GM15510 (cell line): Measurements from ENCODE around the gene MACROD1.

ENCODE experiments used
- POLR2A ChIP-seq: IDR thresholded peaks from 3 replicates; pipeline ENCODE4 v1.6.1; 2011; ENCODE audit warnings: borderline replicate concordance; ENCODE audit not compliant: insufficient read length; ENCODE audit errors: extremely low read depth

Gene MACROD1

GRCh38 chr11:64038500-64038899 is 127.4 kb downstream of the MACROD1 start:
- TF ChIP-seq POLR2A = no peak

- TF ChIP-seq POLR2A = no peak
These were observed 128.8 kb downstream of the MACROD1 start for GRCh38 chr11:64037027-64037634.

- no peak for TF ChIP-seq POLR2A
These were observed 129.6 kb downstream of the MACROD1 start for GRCh38 chr11:64036087-64037026.

- no peak for TF ChIP-seq POLR2A
These were observed 130.3 kb downstream of the MACROD1 start, which contains the start of gene FLRT1 for GRCh38 chr11:64035576-64035975. TSS of gene FLRT1 (plus strand) at chr11:64035931. CDS start at chr11:64116268, 80,337 bp downstream.

- no peak for TF ChIP-seq POLR2A
These were observed 130.8 kb downstream of the MACROD1 start for GRCh38 chr11:64035081-64035524.

- no peak for TF ChIP-seq POLR2A
These were observed 131.5 kb downstream of the MACROD1 start for GRCh38 chr11:64034411-64034811.

- no peak for TF ChIP-seq POLR2A
These were observed 133.9 kb downstream of the MACROD1 start for GRCh38 chr11:64032050-64032449.

GRCh38 chr11:64031001-64031400 is 134.9 kb downstream of the MACROD1 start:
- no peak for TF ChIP-seq POLR2A

- no peak for TF ChIP-seq POLR2A
These were observed 136.1 kb downstream of the MACROD1 start for GRCh38 chr11:64029773-64030172.

GRCh38 chr11:64028398-64029115 is 137.4 kb downstream of the MACROD1 start:
- TF ChIP-seq POLR2A = no peak

GRCh38 chr11:64027651-64028397 is 138.1 kb downstream of the MACROD1 start:
- TF ChIP-seq POLR2A = no peak

GRCh38 chr11:64026575-64027205 is 139.2 kb downstream of the MACROD1 start:
- no peak for TF ChIP-seq POLR2A

GRCh38 chr11:64025205-64025604 is 140.7 kb downstream of the MACROD1 start:
- no peak for TF ChIP-seq POLR2A
